ENCODE measurements around the gene BCAS4. TPM values are rescaled to one million over a fixed set of nuclear protein-coding genes. Genes with fewer than 3 reads are reported as not detected.

The BCAS4 gene
- total RNA-seq, 6 experiments from 2014 or later = 0.31 to 1.4 (median 0.60) TPM

DNA sequence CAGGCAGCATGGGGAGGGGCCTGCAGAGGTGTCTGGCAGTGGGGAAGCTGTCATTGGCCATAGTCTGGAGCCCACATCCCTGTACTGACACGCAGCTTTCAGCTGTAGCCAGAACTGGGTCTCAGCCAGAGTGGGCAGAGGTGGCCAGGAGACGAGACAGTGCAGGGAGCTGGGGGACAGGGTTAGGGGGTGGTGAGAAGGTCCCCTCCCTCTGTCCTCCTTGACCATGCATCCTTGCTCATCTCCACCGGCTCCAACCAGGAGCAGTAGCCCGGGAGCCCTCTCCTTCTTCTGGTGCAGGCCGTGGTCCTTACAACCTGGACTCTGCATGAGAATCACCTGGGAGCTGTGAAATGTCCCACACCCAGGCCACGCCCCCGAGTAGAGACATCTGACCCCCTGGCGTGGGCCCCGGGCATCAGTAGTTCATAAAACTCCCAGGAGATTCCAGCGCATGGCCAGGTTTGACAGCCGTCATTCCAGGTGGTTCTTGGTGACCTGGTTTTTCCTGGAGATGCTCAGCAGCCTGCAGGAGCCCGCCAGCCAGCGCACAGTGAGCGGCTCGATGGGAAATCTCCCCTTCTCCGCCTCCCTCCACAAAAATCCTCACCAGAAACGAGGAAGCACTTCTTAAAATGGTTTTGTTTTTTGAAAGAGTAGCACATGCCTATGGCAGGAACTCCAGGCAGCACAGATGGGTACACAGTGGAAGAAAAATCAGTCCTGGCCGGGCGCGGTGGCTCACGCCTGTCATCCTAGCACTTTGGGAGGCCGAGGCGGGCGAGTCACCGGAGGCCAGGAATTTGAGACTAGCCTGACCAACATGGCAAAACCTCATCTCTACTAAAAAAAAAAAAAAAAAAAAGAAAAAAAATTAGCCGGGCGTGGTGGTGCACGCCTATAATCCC, 80.2 kb downstream of the BCAS4 start:
- DNase-seq (peak in 1 of 3 donors; percentile 3), ATAC-seq (no peak)
- no peaks in the 10 kb centered on the region for H3K36me3 ChIP-seq
- intact Hi-C loops (cut with DNase I) = no loop called here
- WGBS (ENCODE audit: insufficient coverage, low coverage, low lambda C conversion rate, missing lambda C conversion rate) = 91% methylated on average over 15 of the region's 28 CpGs
- no peak overlapping the region for H3K4me3 ChIP-seq
- no peak overlapping the region for H3K27ac ChIP-seq
- TF ChIP-seq, protein P1, sequence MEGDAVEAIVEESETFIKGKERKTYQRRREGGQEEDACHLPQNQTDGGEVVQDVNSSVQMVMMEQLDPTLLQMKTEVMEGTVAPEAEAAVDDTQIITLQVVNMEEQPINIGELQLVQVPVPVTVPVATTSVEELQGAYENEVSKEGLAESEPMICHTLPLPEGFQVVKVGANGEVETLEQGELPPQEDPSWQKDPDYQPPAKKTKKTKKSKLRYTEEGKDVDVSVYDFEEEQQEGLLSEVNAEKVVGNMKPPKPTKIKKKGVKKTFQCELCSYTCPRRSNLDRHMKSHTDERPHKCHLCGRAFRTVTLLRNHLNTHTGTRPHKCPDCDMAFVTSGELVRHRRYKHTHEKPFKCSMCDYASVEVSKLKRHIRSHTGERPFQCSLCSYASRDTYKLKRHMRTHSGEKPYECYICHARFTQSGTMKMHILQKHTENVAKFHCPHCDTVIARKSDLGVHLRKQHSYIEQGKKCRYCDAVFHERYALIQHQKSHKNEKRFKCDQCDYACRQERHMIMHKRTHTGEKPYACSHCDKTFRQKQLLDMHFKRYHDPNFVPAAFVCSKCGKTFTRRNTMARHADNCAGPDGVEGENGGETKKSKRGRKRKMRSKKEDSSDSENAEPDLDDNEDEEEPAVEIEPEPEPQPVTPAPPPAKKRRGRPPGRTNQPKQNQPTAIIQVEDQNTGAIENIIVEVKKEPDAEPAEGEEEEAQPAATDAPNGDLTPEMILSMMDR (IDR thresholded peaks at IDR 0.05) = no peak
- TF ChIP-seq POLR2A (IDR thresholded peaks at IDR 0.05) = no peak
- H3K27me3 ChIP-seq = no peaks in the 10 kb centered on the region
- H3K4me1 ChIP-seq = no peaks in the 10 kb centered on the region
- H3K9me3 ChIP-seq = no peaks in the 10 kb centered on the region

DNA sequence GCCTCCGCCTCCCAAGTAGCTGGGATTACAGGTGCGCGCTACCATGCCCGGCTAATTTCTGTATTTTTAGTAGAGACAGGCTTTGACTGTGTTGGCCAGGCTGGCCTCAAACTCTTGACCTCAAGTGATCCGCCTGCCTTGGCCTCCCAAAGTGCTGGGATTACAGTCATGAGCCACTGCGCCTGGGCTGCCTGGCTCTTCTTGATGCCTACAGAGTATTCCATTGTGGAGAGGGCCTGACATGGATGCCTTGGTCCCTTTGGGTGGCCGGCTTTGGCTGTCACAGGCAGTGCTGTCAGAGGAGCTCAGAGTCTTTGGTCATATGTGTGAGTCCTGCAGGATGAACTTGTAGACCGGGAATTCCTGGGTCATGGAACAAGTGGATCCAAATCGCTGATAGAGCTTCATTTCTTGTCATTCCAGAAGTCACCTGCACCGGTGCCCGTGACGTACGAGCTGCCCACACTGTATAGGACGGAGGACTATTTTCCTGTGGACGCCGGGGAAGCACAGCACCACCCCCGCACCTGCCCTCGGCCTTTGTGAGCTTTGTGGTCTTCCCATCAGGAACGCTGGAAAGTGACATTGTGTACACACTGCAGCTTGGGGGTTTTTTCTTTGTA, 81.3 kb downstream of the BCAS4 start:
- no peaks in the 10 kb centered on the region for H3K36me3 ChIP-seq
- WGBS (ENCODE audit: insufficient coverage, low coverage, low lambda C conversion rate, missing lambda C conversion rate) = 90% methylated on average over 5 of the region's 19 CpGs
- no peak for ATAC-seq

DNA sequence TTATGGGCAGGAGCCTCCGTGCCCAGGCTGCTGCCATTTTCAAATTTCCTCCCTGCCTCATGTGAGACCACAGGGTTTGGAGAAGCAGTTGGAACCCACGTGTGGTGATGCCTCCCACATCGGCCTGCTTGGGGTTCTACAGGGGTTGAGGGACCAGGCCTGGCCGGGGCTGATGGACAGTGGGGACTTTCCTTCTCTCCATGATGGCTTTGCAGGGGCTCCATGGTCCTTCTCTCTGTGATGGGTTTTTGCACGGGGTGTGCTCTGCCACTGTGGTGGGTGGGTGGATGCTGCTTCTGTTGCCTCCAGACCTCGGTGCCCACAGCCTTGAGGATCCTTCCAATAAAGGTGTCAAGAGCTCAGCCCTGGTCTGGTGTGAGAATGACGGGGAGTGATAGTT, 82.0 kb downstream of the BCAS4 start:
- Histone ChIP-seq H3K27ac (no peak overlapping the region), H3K4me1 (no peaks in the 10 kb centered on the region), H3K9me3 (no peaks in the 10 kb centered on the region), H3K4me3 (no peak overlapping the region), H3K27me3 (no peaks in the 10 kb centered on the region), H3K36me3 (no peaks in the 10 kb centered on the region)
- WGBS (ENCODE audit: insufficient coverage, low coverage, low lambda C conversion rate, missing lambda C conversion rate) = no CpG with 5 or more reads among the region's 7 CpGs
- DNase-seq (no peak), ATAC-seq (no peak)
- TF ChIP-seq, protein P1 (IDR thresholded peaks at IDR 0.05) = no peak
- TF ChIP-seq POLR2A (IDR thresholded peaks at IDR 0.05) = no peak
- intact Hi-C loops (cut with DNase I) = no loop called here

More for the DNA sequence above, 81.3 kb downstream of the BCAS4 start:
- intact Hi-C loops (cut with DNase I) = no loop called here
- TF ChIP-seq POLR2A (IDR thresholded peaks at IDR 0.05) = no peak
- TF ChIP-seq, protein P1 (IDR thresholded peaks at IDR 0.05) = no peak
- no peaks in the 10 kb centered on the region for H3K4me1 ChIP-seq
- no peak overlapping the region for H3K4me3 ChIP-seq
- no peak for DNase-seq
- no peak overlapping the region for H3K27ac ChIP-seq
- H3K9me3 ChIP-seq = no peaks in the 10 kb centered on the region
- H3K27me3 ChIP-seq = no peaks in the 10 kb centered on the region

DNA sequence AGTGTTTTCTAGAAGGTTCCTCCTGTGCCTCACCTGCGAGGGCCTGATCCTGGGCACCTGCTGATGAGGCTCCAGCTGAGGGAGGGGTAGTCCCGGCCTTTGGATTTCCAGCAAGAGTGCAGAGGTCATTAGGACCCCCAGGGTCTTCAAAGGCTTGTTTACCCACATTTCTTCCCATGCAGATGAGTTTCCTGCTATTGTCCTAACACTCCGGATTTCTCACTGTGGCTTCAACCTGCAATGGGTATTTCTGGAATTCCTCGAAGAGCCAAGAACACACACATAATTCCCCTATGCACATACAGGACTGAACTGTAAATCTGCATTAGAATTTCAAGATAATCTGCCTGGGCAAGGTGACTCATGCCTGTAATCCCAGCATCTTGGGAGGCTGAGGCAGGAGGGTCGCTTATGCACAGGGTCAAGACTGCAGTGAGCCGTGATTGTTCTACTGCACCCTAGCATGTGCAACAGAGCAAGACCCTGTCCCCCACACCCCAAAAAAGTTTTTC, 82.4 kb downstream of the BCAS4 start:
- TF ChIP-seq POLR2A (IDR thresholded peaks at IDR 0.05) = no peak
- TF ChIP-seq, protein P1 (IDR thresholded peaks at IDR 0.05) = no peak
- DNase-seq = no peak
- WGBS (ENCODE audit: insufficient coverage, low coverage, low lambda C conversion rate, missing lambda C conversion rate) = 89% methylated on average over 3 of the region's 6 CpGs
- Histone ChIP-seq H3K36me3 (no peaks in the 10 kb centered on the region), H3K9me3 (no peaks in the 10 kb centered on the region), H3K27me3 (no peaks in the 10 kb centered on the region), H3K27ac (no peak overlapping the region), H3K4me3 (no peak overlapping the region), H3K4me1 (no peaks in the 10 kb centered on the region)
- intact Hi-C loops (cut with DNase I) = no loop called here
- no peak for ATAC-seq

All from right lobe of liver (tissue), 6 donors.